Hepatocyte (in vitro differentiated cells): ENCODE data around the gene CEP192. TPM values are rescaled to one million over a fixed set of nuclear protein-coding genes. Genes with fewer than 3 reads are reported as not detected.

Experiments
- DNase-seq: peaks from one replicate; pipeline ENCODE4 v3.0.0-alpha.2; 2016; ENCODE audit warnings: low spot score
- H2AFZ ChIP-seq: fragments of 200-600 bp; sonication (generic); 2 replicates; pipeline ENCODE4 v1.6.0; 2016; ENCODE audit warnings: antibody characterized with exemption, mild to moderate bottlenecking
- H3K27ac ChIP-seq: fragments of 200-600 bp; sonication (generic); 2 replicates; pipeline ENCODE4 v1.5.1; 2016; ENCODE audit warnings: mild to moderate bottlenecking
- H3K27me3 ChIP-seq: fragments of 200-600 bp; sonication (generic); 2 replicates; pipeline ENCODE4 v1.6.1; 2016
- H3K36me3 ChIP-seq: fragments of 200-600 bp; sonication (generic); replicated peaks from 2 replicates; pipeline ENCODE4 v1.5.1; 2016; ENCODE audit warnings: low read depth; ENCODE audit not compliant: insufficient read depth
- H3K4me1 ChIP-seq: fragments of 200-600 bp; sonication (generic); 2 replicates; pipeline ENCODE4 v1.5.1; 2016; ENCODE audit warnings: mild to moderate bottlenecking, moderate library complexity; ENCODE audit not compliant: insufficient read depth
- H3K4me2 ChIP-seq: fragments of 200-600 bp; sonication (generic); 2 replicates; pipeline ENCODE4 v1.6.0; 2016
- H3K4me3 ChIP-seq: fragments of 200-600 bp; sonication (generic); 2 replicates; pipeline ENCODE4 v1.5.1; 2016; ENCODE audit warnings: mild to moderate bottlenecking
- H3K79me2 ChIP-seq: fragments of 200-600 bp; sonication (generic); 2 replicates; pipeline ENCODE4 v1.6.0; 2017; ENCODE audit warnings: mild to moderate bottlenecking
- H3K9me2 ChIP-seq: fragments of 200-600 bp; sonication (generic); replicated peaks from 2 replicates; pipeline ENCODE4 v1.6.0; 2017; ENCODE audit warnings: mild to moderate bottlenecking; ENCODE audit not compliant: insufficient read depth
- H3K9me3 ChIP-seq: fragments of 200-600 bp; sonication (generic); 2 replicates; pipeline ENCODE4 v1.5.1; 2016; ENCODE audit warnings: low read depth, mild to moderate bottlenecking
- H4K20me1 ChIP-seq: fragments of 200-600 bp; sonication (generic); 2 replicates; pipeline ENCODE4 v1.6.0; 2016; ENCODE audit warnings: mild to moderate bottlenecking; ENCODE audit not compliant: insufficient read depth, poor library complexity, severe bottlenecking
- EZH2 ChIP-seq: fragments of 200-600 bp; sonication (generic); IDR thresholded peaks from 2 replicates; pipeline ENCODE4 v1.6.1; 2016; ENCODE audit warnings: antibody characterized with exemption, mild to moderate bottlenecking, borderline replicate concordance
- EZH2phosphoT487 ChIP-seq: fragments of 200-600 bp; sonication (generic); IDR thresholded peaks from one replicate; pipeline ENCODE4 v1.6.1; 2018; ENCODE audit warnings: antibody characterized with exemption, mild to moderate bottlenecking, low read depth, moderate library complexity; ENCODE audit not compliant: unreplicated experiment, severe bottlenecking
- WGBS: methylation state at CpG from one replicate; pipeline ENCODE4 v1.1.6; 2016; ENCODE audit warnings: low lambda C conversion rate; ENCODE audit errors: missing lambda C conversion rate; 5-methylcytosine and 5-hydroxymethylcytosine counted together
- polyA plus RNA-seq: library from polyadenylated mRNA; unstranded; fragments of >200 nt; fragmentation: Nextera tagmentation; extraction: Ambion mirVana; gene quantifications from 2 replicates; pipeline ENCODE4 v1.2.1, GENCODE V29; 2016
- total RNA-seq: library from RNA; depleted of rRNA; stranded (reverse); fragments of >200 nt; gene quantifications from 2 replicates; pipeline ENCODE4 v1.2.3, GENCODE V29; 2014
- TF ChIP-seq, protein P1 (sequence below): fragments of 200-600 bp; sonication (generic); IDR thresholded peaks from 2 replicates; pipeline ENCODE4 v1.5.1; 2016; ENCODE audit warnings: antibody characterized with exemption, mild to moderate bottlenecking; ENCODE audit not compliant: poor library complexity

Gene CEP192
- total and polyA plus RNA-seq, 2 experiments from 2014 or later, result 7.9 to 17.4 TPM

GRCh38 chr18:12968115-12968514, 23.0 kb upstream of the CEP192 start:
- 83% methylated on average over 4 of the region's 4 CpGs for WGBS
- H3K9me2 ChIP-seq, result no peaks in the 10 kb centered on the region
- no peak for DNase-seq
- no peak overlapping the region for H2AFZ ChIP-seq
- H3K4me3 ChIP-seq, result no peak overlapping the region
- H3K4me2 ChIP-seq, result no peak overlapping the region
- no peaks in the 10 kb centered on the region for H3K79me2 ChIP-seq
- no peak overlapping the region for H3K27ac ChIP-seq
- H4K20me1 ChIP-seq, result no peaks in the 10 kb centered on the region
- no peaks in the 10 kb centered on the region for H3K9me3 ChIP-seq
- H3K36me3 ChIP-seq, result no peaks in the 10 kb centered on the region
- no peaks in the 10 kb centered on the region for H3K27me3 ChIP-seq
- H3K4me1 ChIP-seq, result no peaks in the 10 kb centered on the region
- TF ChIP-seq EZH2 (no peak), EZH2phosphoT487 (no peak)
- TF ChIP-seq, protein P1, sequence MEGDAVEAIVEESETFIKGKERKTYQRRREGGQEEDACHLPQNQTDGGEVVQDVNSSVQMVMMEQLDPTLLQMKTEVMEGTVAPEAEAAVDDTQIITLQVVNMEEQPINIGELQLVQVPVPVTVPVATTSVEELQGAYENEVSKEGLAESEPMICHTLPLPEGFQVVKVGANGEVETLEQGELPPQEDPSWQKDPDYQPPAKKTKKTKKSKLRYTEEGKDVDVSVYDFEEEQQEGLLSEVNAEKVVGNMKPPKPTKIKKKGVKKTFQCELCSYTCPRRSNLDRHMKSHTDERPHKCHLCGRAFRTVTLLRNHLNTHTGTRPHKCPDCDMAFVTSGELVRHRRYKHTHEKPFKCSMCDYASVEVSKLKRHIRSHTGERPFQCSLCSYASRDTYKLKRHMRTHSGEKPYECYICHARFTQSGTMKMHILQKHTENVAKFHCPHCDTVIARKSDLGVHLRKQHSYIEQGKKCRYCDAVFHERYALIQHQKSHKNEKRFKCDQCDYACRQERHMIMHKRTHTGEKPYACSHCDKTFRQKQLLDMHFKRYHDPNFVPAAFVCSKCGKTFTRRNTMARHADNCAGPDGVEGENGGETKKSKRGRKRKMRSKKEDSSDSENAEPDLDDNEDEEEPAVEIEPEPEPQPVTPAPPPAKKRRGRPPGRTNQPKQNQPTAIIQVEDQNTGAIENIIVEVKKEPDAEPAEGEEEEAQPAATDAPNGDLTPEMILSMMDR, result no peak

DNA sequence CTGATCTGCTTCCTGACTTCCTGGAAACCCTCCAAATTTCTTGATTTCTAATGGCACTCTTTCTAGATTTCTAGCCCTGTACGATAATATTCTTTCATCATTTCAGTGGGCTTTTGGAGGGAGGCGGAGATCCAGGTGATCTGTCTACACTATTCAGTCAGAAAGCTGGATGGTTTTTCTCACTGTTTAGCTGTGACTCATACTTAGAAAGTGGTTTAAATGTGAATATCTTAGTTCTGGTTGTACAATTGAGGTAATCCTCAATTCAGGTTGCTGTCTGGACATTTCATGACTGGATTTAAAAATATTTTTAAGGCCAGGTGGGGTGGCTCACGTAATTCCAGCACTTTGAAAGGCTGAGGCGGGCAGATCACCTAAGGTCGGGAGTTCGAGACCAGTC, 22.5 kb upstream of the CEP192 start:
- H3K9me2 ChIP-seq, result no peaks in the 10 kb centered on the region
- H3K27me3 ChIP-seq, result no peaks in the 10 kb centered on the region
- no peak overlapping the region for H3K4me3 ChIP-seq
- H3K79me2 ChIP-seq, result no peaks in the 10 kb centered on the region
- TF ChIP-seq EZH2 (no peak), EZH2phosphoT487 (no peak)
- TF ChIP-seq, protein P1, result no peak
- no peaks in the 10 kb centered on the region for H3K4me1 ChIP-seq
- H3K36me3 ChIP-seq, result no peaks in the 10 kb centered on the region
- no peak overlapping the region for H3K27ac ChIP-seq
- no peak for DNase-seq
- H2AFZ ChIP-seq, result no peak overlapping the region
- WGBS, result 96% methylated on average over 6 of the region's 6 CpGs
- no peak overlapping the region for H3K4me2 ChIP-seq
- H4K20me1 ChIP-seq, result no peaks in the 10 kb centered on the region
- H3K9me3 ChIP-seq, result no peaks in the 10 kb centered on the region

- DNase-seq, result no peak
- Histone ChIP-seq H3K79me2 (no peaks in the 10 kb centered on the region), H3K36me3 (no peaks in the 10 kb centered on the region), H3K9me3 (no peaks in the 10 kb centered on the region), H3K27me3 (no peaks in the 10 kb centered on the region), H3K9me2 (no peaks in the 10 kb centered on the region), H3K4me2 (no peak overlapping the region), H4K20me1 (no peaks in the 10 kb centered on the region), H3K27ac (no peak overlapping the region), H3K4me3 (no peak overlapping the region), H3K4me1 (no peaks in the 10 kb centered on the region), H2AFZ (no peak overlapping the region)
- WGBS, result 86% methylated on average over 4 of the region's 4 CpGs
- TF ChIP-seq, protein P1, result no peak
- TF ChIP-seq EZH2phosphoT487 (no peak), EZH2 (no peak)
Measured at GRCh38 chr18:12973562-12974213, 17.5 kb upstream of the CEP192 start.
